Esophagus squamous epithelium (tissue), 4 donors: ENCODE measurements around the gene IFT122.

ENCODE experiments used
- CTCF ChIP-seq, 6 experiments: fragments of 450-650 bp in 4 of 6; fragments of 200-600 bp in 2 of 6; sonication (generic) in 2 of 6; IDR thresholded peaks; one replicate each; pipeline ENCODE4 v1.5.1; 2016 to 2019; ENCODE audit warnings: antibody characterized with exemption in 6 of 6, mild to moderate bottlenecking in 4 of 6, moderate library complexity in 4 of 6
- POLR2A ChIP-seq, 4 donors: fragments of 450-650 bp; IDR thresholded peaks; one replicate each; pipeline ENCODE4 v1.6.1; 2017; ENCODE audit warnings: antibody characterized with exemption in 4 of 4, mild to moderate bottlenecking in 4 of 4, moderate library complexity in 3 of 4

GRCh38 chr3:129562803-129563202 lies 122.8 kb downstream of the IFT122 start:
- no peak for TF ChIP-seq CTCF (IDR thresholded peaks at IDR 0.05)
- TF ChIP-seq POLR2A (IDR thresholded peaks at IDR 0.05) = no peak
